Measurements from ENCODE around the gene SH3RF2.

SH3RF2 gene

GRCh38 chr5:146051678-146052077 lies 115.3 kb downstream of the SH3RF2 start:
- peak; percentile 12 for DNase-seq

- no peak for DNase-seq
Observed at GRCh38 chr5:146052780-146053179, 116.4 kb downstream of the SH3RF2 start.

- no peak for DNase-seq
Observed at GRCh38 chr5:146055432-146055831, 119.1 kb downstream of the SH3RF2 start.

- DNase-seq = no peak
Observed at GRCh38 chr5:146059460-146060220, 123.3 kb downstream of the SH3RF2 start.

- no peak for DNase-seq
Observed at GRCh38 chr5:146060221-146060585, 123.8 kb downstream of the SH3RF2 start.

- DNase-seq = no peak
Observed at GRCh38 chr5:146066968-146067367, 130.6 kb downstream of the SH3RF2 start.

- DNase-seq = no peak
Observed at GRCh38 chr5:146068206-146068605, 131.8 kb downstream of the SH3RF2 start.

- DNase-seq = no peak
Observed at GRCh38 chr5:146068977-146069779, 132.8 kb downstream of the SH3RF2 start.

GRCh38 chr5:146069780-146070099 lies 133.4 kb downstream of the SH3RF2 start:
- no peak for DNase-seq

GRCh38 chr5:146070746-146071145 lies 134.4 kb downstream of the SH3RF2 start:
- no peak for DNase-seq

GRCh38 chr5:146071171-146071570 lies 134.8 kb downstream of the SH3RF2 start:
- DNase-seq = no peak

GRCh38 chr5:146072595-146072994 lies 136.2 kb downstream of the SH3RF2 start:
- no peak for DNase-seq

- no peak for DNase-seq
Observed at GRCh38 chr5:146073239-146073900, 137.0 kb downstream of the SH3RF2 start.

GRCh38 chr5:146076028-146076427 lies 139.7 kb downstream of the SH3RF2 start:
- DNase-seq = no peak

- no peak for DNase-seq
Observed at GRCh38 chr5:146076455-146076854, 140.1 kb downstream of the SH3RF2 start.

GRCh38 chr5:146078566-146078965 lies 142.2 kb downstream of the SH3RF2 start:
- DNase-seq = no peak

- no peak for DNase-seq
Observed at GRCh38 chr5:146079695-146080373, 143.5 kb downstream of the SH3RF2 start.

- DNase-seq = no peak
Observed at GRCh38 chr5:146081556-146081955, 145.2 kb downstream of the SH3RF2 start.

GRCh38 chr5:146082798-146083197 lies 146.4 kb downstream of the SH3RF2 start:
- DNase-seq = no peak

- DNase-seq = no peak
Observed at GRCh38 chr5:146084376-146084775, 148.0 kb downstream of the SH3RF2 start.

GRCh38 chr5:146088098-146088497 lies 151.7 kb downstream of the SH3RF2 start:
- DNase-seq = no peak

GRCh38 chr5:146089287-146089686 lies 152.9 kb downstream of the SH3RF2 start:
- no peak for DNase-seq

GRCh38 chr5:146091881-146092280 lies 155.5 kb downstream of the SH3RF2 start:
- no peak for DNase-seq

All from NCI-H226 (cell line).